Effector CD8-positive, alpha-beta T cell (primary cell): ENCODE data around the gene RTRAF.

Source experiments
- DNase-seq: peaks from one replicate; lab custom pipeline; 2025; lab: John Stamatoyannopoulos, UW

The RTRAF gene

DNA sequence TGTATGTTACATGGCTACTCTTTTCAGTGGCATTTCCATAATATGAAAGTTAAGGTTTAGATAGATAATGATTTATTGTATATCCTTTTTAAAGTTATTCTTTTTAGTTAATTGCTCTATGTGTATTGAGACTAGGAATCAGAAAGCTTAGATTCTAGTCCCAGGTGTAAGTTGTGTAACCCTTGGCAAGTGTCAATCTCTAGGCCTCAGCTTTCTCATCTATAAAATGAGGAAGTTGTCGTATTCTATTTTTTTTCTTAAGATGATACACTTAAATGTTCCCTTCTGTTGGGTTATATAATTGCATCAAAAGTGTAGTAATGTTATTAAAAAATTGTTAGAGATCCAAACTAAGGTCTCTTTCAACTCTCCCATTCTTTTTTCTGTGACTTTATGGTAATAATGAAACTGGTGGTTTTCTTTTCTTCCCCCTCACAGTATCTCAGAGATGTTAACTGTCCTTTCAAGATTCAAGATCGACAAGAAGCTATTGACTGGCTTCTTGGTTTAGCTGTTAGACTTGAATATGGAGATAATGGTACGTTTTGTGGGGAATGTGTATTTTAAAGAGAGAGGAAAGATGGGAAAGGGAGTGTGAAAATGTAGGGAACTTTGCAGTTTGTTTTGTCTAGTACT lies 4.1 kb downstream of the RTRAF start:
- DNase-seq: no peak

DNA sequence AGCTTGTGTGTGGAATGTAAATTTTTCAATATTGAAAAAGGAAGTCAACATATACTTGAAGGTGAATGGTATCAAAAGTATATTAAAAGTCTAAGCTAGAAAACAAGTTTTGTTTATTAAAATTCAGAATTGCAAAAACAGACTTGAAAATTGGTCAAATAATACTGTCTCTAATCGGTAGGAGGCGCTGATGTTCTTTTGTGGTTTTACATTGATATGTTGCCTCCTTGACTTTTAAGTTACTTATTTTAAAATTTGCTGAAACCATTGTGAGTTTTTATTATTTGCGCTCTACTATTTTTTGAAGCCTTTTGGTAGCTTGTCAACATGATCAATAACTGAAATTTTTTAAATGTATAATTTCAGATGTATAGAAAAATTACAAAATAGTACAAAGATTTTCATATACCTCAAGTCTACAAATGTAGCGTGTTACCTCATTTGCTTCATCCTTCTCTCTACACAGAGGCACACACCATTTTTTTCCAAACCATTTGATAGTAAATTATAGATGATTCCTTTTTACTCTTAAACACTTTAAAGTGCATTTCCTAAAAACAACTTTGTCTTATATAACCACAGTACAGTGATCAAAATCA lies 6.9 kb downstream of the RTRAF start:
- no peak for DNase-seq

DNA sequence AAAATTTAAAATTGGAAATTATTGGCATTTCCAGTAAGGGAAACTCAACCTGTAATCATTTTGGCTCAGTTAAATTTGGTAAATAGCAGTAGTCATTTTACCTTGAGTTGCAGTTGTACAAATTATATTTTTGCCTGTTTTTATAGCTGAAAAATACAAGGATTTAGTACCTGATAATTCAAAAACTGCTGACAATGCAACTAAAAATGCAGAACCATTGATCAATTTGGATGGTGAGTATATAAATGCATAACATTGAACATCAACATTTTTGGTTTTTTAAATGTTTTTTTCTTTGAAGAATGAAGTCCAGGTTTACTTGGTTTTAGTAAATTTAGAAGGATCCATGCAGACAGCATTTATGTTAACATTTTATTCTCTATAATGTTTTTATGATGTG lies 9.0 kb downstream of the RTRAF start:
- no peak for DNase-seq

DNA sequence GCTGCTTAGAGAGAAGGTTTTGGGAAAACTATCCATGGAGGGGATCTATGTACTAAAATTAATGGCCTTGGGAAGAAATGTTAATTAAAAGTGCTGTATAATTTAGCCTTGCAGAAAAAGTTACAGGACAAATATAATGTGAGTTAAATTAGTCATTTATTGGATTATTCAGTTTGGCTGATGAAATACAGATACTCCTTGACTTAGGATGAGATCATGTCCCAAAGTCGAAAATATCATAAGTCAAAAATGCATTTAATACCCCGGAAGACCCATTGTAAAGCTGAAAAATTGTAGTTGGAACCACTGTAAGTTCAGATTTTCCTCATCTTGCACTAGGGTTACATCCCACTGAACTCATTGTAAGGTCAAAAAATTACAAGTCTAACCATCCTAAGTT lies 9.7 kb downstream of the RTRAF start:
- DNase-seq: no peak

DNA sequence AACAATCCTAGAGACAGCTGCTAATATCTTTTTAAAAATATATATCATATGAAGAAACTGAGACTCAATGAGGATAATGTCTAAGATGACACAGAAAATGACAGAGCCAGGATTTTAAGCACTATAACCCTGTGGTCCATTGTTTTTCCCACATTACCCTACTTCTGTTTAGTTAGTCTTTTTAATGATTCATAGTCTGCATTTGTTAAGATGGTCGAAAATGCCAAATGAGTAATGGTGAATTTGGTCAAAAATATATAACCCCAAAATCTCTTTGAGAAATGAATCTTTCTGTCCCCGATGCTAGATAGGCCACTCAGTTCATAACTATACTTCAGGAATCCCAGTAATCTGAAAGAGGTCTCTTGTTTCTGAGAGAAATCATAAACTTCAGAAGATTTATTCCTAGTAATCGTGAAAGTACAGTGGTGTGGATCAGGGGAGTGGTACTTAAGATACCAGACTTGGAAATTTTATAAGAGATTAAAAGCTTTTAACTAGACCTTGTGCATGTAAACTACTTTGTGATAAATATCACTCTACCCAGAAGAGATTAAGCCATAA lies 10.8 kb downstream of the RTRAF start:
- no peak for DNase-seq

DNA sequence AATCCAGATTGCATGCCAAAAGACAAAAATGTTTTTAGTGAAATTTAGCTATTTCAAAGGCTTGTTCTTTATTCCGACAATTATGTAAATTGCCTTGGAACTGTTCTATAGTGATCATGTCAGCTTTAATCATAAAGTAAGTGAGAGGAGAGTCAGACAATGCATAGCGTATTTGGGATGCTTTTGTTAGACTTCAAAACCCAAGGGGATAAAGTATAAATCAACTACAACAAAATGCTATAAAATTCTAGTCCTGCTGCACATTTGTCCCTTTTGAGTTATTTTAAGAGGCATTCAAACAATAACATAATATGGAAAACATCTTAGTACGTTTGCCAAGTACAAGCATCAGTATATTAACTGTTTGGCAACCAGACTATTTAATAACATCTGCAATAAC lies 11.3 kb downstream of the RTRAF start:
- DNase-seq: no peak

DNA sequence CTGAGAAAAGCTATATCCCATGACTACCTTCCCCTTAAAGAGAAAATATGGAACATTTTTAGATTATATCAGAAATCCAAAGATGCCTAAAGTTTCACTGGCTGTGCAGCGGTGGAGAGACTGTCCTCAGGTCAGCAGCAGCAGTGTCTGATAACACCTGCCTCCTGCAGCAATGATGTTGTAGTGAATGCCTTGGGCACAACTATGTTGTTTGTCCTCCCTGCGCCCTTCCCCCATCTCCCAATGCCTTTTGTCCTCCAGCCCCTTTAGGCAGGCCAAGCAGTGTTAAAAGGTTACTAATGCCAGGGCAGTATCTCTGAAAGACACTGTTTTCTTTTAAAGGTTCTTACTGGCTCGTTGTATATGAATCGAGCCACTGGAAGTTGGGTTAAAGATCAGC lies 13.2 kb downstream of the RTRAF start:
- DNase-seq: no peak

DNA sequence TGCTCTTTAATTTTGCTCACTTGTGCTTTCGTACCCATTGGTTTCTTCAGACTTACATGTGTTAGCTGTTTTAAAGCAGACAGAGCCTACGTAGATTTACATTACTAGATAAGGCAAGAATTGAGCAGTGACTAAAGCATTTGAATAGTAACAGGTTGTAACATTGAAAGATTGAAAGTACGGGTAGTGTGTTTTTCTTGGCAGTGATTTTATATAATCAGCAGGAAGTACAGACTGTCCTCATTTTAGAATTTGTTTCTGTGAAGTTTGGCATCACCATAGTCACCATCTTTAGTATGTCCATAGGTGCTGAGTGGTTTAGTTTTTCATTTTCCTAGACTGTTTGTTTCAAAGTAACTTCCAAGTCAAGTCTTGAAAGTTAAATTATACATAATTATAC lies 14.0 kb downstream of the RTRAF start:
- no peak for DNase-seq

DNA sequence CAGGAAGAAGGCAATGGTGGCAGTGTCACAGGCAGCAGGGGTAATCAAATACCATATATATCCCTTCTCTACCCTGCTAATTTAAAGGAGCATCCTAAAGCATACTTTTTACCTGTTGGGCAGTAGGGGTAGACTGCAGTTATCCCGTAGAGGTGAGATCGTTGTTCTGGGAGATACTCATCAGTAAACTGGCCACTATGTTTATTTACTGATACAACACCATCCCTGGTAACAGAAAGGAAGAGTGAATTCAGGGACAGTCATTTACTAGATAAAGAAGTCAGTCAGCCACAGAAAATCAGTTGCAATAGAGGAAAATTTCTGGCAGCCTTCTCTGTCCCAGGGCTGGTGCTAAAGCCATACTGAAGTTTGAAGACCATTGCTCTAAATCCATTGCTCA lies 16.3 kb downstream of the RTRAF start:
- DNase-seq: no peak

DNA sequence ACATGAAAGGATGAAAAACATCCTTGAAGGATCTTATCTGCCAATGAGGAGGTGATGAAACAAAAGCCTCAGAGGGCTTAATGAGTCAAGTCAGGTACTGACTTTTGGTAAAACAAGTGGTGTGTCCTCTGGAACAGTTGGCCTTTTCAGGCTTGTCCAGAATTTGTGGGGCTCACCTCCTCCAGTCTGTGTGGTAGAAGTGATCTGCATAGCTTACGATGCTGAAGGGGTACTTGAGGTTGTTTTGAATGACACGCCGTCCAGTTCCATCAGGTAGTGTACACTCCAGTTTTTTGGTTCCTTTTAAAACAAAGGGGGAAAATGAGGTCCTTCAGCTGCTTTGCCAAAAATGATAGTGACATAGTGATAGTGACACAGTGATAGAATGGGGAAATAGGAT lies 17.0 kb downstream of the RTRAF start:
- DNase-seq: no peak

DNA sequence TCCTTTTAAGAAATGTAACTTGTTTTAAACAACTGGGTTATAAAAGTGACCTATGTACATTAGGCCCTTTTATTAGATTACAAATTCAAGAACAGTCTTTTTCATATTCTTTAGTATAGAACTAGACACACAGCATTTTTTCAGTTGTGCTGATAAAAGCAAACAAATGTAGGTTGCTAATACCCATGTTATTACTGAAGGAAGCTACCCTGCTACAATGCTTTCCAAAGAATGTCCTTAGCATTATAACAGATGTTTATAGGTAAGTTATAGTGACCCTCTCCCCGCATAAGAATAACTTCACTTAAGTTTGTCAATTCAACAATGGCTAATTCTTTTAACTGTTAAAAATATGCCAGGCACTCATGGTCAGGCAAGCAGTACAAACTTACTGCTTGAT lies 17.9 kb downstream of the RTRAF start:
- DNase-seq: no peak

DNA sequence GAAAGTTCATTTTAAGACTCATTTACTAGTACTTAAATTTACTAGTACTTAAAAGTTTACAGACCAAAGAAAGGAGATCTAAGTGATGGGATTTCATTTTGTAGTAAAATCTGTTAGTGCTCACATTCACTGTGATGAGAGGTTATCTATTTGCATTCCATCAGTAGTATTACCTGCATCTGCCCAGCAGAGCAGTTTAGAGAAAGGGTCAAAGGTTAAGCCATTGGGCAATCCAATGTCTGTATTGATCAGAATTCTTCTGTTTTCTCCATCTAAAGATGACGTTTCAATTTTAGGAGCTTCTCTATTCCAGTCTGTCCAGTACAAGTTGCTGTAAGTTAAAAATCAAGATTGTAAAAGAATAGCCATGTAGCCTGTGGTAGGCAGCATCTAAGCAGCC lies 18.3 kb downstream of the RTRAF start:
- DNase-seq: no peak

DNA sequence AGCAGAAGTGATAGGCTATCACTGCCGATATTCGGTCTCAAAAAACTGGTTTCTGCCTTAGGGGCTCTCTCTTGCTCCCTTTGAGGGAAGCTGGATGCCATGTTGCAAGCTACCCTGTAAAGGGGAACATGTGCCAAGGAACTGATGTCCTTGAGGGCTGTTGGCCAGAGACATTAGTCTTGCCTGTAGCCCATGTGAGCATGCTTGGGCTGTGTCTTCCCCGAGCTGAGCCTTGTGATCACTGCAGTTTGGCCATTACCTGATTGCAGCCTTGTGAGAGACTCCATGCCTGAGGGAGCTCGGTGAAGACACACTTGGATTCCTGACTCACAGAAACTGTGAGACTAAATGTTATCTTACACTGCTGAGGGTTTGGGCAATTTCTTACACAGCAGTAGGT lies 18.8 kb downstream of the RTRAF start:
- no peak for DNase-seq

DNA sequence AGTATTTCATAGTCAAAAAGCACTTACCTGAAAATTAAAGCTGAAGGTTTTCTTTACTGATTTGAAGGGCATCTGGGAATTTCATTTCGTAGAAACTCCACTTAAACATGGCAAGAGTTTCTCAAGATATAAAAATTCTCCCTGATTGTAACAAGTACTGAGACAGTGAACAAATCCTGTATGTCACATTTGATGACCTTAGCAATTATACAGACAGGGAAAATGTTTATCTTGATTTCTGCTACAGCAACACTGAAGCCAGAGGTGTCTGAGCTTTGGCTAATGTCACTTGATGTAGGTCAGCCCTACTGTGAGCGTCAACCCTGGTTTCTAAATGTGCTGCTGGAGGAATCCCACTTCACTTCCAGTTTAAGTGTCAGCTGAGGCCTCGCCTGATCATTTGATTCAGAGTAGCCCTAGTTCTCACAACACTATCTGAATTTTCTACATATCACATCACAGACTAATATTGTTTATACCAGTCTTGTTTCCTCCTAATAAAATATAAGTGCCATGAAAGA lies 20.9 kb downstream of the RTRAF start:
- DNase-seq: no peak

DNA sequence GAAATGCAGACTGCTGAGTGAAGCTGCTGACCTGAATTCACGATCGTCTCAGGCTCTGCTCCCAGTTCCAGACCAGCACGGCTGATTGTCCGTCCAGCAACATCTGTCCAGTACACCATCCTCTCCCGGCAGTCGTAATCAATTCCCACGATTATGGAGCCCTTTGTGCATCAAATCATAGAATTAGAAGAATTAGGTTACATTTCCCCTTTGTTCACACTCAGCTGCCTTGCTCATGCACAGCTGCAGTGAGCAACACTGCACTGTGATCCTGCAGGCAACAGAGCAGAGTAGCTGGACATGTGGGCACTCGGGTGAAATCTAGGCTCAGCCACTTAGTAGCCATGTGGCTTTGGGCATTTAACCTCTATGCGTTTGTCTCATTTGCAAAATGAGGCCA lies 22.2 kb downstream of the RTRAF start:
- DNase-seq: no peak

DNA sequence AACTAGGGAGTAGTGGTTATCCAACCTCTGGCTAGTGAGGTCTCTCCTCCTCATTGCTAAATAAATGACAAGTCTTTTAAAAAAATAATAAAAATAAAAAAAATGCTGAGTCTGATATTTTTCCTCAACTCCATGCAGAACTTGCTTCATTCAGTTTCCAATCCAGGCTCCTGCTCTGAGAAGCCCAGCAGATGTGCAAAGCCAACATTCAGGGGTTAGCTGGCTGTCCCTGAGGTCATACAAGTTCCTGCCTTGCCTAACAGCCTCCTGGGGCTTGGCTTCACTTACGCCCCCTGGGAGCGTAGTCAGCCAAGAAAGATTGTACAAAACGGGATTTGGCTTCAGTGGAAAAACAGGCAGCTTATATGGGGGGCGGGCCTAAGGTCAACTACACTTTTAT lies 23.3 kb downstream of the RTRAF start:
- no peak for DNase-seq

DNA sequence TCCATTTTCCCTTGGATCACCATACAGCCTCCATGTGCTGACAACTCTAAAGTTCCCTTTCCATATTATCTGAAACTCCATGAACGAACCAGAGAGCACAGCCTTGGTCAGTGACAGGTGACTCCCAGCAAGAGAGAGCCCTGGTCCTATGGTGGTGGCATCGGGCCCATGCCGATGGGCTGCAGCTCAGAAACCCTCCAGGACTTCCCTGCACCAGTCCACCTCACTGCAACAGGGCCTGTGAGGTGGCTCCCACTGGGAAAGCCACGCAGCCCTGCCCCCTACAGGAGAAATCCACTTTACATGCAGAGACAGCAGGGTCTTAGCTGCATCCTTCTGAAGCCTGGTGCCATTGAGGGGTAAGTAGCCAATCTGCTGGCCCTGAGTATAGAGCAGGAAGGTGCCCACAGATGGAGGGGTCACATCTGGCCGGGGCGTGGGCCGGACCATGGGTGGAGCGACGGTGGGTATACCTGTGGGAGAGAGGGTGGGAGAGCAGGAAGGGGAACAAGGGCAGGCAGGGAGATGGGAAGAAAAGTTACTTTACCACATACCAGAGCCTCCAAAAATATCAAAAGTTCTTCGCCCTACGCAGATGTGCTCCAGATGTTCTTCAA lies 24.7 kb downstream of the RTRAF start:
- DNase-seq: no peak

DNA sequence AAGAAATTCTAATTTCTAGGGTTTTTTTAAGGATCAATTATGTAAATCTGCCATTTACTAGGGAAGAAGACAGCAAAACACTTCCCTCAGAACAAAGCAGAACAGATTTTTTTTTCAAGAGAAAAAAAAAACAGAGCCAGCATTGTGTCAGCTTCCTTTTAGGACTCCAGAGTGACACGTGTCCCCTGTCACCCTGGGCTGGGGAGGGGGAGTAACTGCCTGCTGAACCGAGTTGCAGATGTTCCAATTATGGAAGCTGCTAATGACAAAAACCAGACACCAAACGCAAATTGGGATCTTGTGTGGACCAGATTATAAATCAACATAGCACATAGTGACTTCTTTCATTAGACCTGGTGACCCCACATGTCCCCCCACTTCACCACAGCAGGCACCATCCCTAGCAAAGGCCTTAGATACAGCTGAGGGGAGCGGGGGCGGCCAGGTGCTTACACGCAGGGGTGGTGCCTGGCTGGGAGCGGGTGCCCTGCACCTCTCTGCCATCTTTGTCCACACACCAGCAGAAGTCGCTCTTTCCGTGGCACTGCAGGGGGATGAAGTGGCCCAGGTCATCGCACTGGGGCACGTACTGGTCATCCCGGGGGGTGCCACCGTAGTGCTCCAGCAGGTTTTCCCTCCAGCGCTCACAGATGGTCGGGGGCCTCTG lies 25.4 kb downstream of the RTRAF start:
- no peak for DNase-seq

DNA sequence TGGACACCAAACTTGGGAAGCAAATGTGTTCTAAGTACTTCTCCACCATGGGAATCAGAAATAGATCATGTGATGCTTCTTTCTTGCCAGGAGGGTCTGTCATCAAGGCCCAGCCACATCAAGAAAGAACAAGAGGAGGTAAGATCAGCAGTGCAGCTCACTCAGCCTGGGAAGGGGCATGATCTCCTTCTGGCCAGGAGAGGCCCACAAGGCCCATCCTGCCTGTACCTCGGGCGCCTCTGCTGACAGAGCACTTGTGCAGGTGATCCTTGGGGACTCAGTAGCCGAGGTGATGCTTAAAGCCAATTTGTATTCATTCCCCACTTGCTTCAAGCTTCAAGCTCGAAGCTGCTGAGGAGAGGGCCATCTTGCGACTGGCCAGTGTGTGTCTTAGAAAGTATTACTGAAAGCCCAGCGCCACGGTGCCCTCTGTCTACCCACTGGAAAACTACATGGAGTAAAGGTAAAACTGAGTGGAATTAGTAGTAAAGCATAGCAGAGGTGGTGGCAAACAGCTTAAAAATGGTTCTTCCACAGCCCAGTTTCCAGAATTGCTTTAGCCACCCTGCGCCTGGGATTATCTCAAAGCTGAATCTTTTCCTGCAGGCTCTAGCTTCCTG lies 26.2 kb downstream of the RTRAF start:
- DNase-seq: no peak

DNA sequence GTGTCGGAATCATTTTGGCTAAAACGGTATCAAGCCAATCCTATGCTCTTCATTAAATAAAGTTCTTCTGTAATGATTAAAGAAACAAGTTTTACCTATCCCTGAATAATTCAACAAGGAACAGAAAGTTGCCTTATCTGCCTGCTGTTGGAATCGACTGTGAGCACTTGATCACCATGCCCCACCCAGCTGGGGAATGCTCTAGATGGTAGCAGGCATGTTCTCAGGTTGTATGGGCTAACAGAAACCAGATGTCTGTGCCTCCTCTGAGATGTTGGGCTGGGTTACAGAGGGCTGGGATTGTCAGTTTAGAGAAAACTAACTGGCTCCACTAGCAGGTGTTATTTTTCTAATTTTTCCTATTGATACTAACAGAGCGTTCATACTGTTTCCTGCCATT lies 28.9 kb downstream of the RTRAF start:
- no peak for DNase-seq

DNA sequence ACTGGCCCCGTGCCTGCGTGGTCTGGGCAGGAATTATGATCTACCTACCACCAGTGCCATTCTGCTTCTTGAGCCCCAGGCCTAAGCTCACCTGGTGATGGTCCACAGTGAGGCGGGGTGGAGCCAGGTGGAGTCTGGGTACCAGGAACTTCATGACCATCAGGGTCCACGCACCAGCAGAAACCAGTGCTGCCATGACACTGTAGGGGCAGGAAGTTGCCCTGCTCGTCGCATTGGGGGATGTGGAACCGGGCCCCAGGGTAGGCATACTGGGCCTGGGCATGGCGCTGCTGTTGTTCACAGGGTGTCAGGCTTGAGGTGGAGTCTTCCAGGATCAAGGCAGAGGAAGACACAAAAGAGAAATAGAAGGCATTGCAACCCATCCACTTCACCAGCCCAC lies 29.6 kb downstream of the RTRAF start:
- no peak for DNase-seq

DNA sequence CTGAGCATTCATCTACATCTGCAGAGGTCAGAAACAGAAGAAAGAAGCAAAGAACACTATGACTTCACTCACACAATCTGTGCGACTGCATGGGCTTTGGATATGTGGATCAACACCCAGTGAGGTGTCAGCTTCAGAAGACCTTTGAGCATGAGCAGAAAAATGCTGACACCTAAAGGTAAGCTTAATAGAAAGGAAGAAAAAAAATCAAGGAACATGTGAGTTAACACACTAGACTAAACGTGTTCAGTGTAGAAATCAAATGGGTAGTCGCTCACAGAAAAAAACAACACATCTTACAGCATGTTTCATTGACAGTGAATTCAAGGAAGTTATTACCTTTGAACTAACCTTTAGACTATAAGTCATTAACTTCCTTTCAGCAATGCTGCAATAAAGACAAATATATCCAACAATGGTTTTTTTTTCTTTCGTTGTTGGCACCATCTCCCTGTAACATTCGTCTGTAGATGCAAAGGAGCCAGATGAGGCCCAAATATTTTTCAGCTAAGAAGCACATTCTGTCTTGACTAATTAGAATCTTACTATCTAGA lies 30.9 kb downstream of the RTRAF start:
- DNase-seq: no peak
